Osteocyte (in vitro differentiated cells): ENCODE results near the gene NKX6-2. TPM values are rescaled to one million over a fixed set of nuclear protein-coding genes. Genes with fewer than 3 reads are reported as not detected.
A peak's percentile ranks its signal among the peaks of the same experiment; 100 is the strongest.

Experiments used
- DNase-seq: peaks from one replicate; pipeline ENCODE4 v3.0.0; 2021; ENCODE audit warnings: mixed read lengths; ENCODE audit not compliant: unreplicated experiment; ENCODE audit errors: extremely low spot score
- H3K27ac Mint-ChIP-seq: one replicate; pipeline ENCODE4 v1.8.0; 2021; ENCODE audit warnings: mild to moderate bottlenecking, mixed read lengths; ENCODE audit not compliant: unreplicated experiment
- H3K27me3 Mint-ChIP-seq: one replicate; pipeline ENCODE4 v1.8.0; 2021; ENCODE audit warnings: mixed read lengths; ENCODE audit not compliant: unreplicated experiment
- H3K36me3 Mint-ChIP-seq: one replicate; pipeline ENCODE4 v1.8.0; 2021; ENCODE audit warnings: mixed read lengths; ENCODE audit not compliant: unreplicated experiment
- H3K4me1 Mint-ChIP-seq: one replicate; pipeline ENCODE4 v1.8.0; 2021; ENCODE audit warnings: mixed read lengths; ENCODE audit not compliant: unreplicated experiment
- H3K4me3 Mint-ChIP-seq: one replicate; pipeline ENCODE4 v1.8.0; 2021; ENCODE audit warnings: mild to moderate bottlenecking, moderate library complexity, mixed read lengths; ENCODE audit not compliant: unreplicated experiment
- H3K9me3 Mint-ChIP-seq: one replicate; pipeline ENCODE4 v1.8.0; 2021; ENCODE audit warnings: mixed read lengths; ENCODE audit not compliant: unreplicated experiment
- long read RNA-seq: library from polyadenylated mRNA; unstranded; transcript quantifications from one replicate; pipeline ENCODE4 v2.0.0, GENCODE V29; 2021
- total RNA-seq: library from RNA; stranded (reverse); gene quantifications from 2 replicates; pipeline ENCODE4 v1.2.1, GENCODE V29; 2021
- TF ChIP-seq, protein P1 (sequence below): fragments of 200-600 bp; sonication (generic); IDR thresholded peaks from 2 replicates; pipeline ENCODE4 v1.5.0; 2021; ENCODE audit warnings: antibody characterized with exemption, mild to moderate bottlenecking, moderate library complexity

The NKX6-2 gene
- total RNA-seq = not detected in 2 replicates
- long read RNA-seq = 0 reads

DNA sequence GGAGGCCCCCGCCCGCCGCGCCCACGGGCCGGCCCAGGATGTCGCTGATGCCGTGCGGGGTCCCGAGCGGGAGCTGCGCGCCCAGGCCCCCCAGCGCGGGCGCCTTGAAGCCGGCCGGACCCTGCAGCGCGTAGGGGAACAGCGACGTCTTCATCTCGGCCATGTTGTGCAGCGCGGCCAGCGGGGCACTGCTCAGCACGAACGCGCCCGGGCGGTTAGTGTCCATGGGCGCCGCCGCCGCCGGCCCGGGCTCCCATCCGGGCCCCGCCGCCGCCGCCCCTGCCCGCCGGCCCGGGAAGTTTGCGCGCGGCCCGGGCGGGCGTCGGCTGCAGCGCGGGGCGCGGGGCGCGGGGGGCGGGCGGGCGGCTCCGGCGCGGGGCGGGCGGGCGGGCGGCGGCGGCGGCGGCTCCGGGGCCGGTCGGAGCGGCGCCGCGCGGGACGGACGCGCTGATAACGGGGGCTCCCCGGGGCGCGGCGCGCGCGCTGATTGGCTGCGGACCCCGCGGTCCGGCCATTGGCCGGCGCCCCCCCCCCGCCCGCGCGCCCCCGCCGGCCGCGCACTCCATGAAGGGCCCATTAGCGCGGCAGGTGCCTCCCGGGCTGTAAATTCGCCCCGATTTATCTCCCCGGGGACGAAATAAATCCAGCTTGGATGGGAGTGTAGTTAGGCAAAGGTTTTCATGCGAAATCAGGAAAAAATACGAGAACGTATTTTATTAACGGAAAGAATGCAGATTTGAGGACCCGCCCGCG is at the start of gene NKX6-2:
NKX6-2 (minus strand) TSS at position 425 of the 753 bp plus-strand sequence; CDS start at position 226, 199 bp downstream.
- Mint-ChIP-seq H3K27me3 (peaks cover 5% of the 10 kb centered on the region), H3K9me3 (no peaks in the 10 kb centered on the region), H3K36me3 (peaks cover 4% of the 10 kb centered on the region), H3K4me1 (no peaks in the 10 kb centered on the region), H3K4me3 (no peak within 1 kb of the TSS), H3K27ac (no peak within 1 kb of the TSS)
- no peak for DNase-seq
- TF ChIP-seq, protein P1, sequence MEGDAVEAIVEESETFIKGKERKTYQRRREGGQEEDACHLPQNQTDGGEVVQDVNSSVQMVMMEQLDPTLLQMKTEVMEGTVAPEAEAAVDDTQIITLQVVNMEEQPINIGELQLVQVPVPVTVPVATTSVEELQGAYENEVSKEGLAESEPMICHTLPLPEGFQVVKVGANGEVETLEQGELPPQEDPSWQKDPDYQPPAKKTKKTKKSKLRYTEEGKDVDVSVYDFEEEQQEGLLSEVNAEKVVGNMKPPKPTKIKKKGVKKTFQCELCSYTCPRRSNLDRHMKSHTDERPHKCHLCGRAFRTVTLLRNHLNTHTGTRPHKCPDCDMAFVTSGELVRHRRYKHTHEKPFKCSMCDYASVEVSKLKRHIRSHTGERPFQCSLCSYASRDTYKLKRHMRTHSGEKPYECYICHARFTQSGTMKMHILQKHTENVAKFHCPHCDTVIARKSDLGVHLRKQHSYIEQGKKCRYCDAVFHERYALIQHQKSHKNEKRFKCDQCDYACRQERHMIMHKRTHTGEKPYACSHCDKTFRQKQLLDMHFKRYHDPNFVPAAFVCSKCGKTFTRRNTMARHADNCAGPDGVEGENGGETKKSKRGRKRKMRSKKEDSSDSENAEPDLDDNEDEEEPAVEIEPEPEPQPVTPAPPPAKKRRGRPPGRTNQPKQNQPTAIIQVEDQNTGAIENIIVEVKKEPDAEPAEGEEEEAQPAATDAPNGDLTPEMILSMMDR = no peak

- no peak overlapping the region for H3K4me3 Mint-ChIP-seq
- peaks cover 23% of the 10 kb centered on the region for H3K27me3 Mint-ChIP-seq
- H3K36me3 Mint-ChIP-seq = no peaks in the 10 kb centered on the region
- TF ChIP-seq, protein P1 = no peak
- H3K9me3 Mint-ChIP-seq = no peaks in the 10 kb centered on the region
- DNase-seq = peak; percentile 85
- H3K27ac Mint-ChIP-seq = no peak overlapping the region
- no peaks in the 10 kb centered on the region for H3K4me1 Mint-ChIP-seq
These were observed 49.2 kb upstream of the NKX6-2 start for GRCh38 chr10:132834891-132835847.

- H3K27ac Mint-ChIP-seq = no peak overlapping the region
- no peaks in the 10 kb centered on the region for H3K4me1 Mint-ChIP-seq
- H3K4me3 Mint-ChIP-seq = no peak overlapping the region
- H3K27me3 Mint-ChIP-seq = peaks cover 30% of the 10 kb centered on the region
- no peak for DNase-seq
- no peaks in the 10 kb centered on the region for H3K36me3 Mint-ChIP-seq
- H3K9me3 Mint-ChIP-seq = no peaks in the 10 kb centered on the region
- TF ChIP-seq, protein P1 = no peak
These were observed 48.4 kb upstream of the NKX6-2 start for GRCh38 chr10:132834311-132834761.

DNA sequence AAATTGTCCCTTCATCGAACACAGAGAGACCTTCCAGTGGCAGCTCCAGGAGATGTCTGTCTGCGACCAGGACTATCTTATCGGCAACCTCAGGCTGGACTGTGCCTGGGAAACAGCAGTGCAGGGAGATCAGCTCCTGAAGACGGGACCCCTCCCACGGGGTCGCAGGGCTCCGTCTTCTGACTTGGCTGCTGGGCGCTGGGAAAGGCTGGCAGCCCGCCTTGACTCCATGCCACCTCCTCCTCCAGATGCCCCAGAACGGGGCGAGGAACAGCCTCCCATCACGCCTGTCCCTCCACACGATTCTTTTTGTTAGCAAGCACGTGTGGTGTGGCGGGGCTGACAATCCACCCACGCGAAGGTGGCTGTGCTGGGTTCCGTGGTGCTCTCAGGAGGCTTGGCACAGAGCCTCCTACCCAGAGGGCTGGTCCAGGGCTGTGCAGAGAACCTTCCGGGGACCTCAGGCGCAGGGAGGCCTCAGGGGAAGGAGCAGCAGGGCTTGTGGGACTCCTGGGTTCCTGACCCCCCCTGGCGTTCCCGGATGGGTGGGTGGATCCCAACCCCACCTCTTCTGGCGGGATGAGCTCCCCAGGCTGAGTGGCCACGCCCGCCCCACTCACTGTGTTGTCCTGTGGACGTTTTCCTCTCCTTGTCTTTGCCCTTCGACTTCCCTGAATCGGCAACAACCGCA is 47.6 kb upstream of the NKX6-2 start:
- TF ChIP-seq, protein P1 = no peak
- H3K36me3 Mint-ChIP-seq = no peaks in the 10 kb centered on the region
- peak; percentile 80 for DNase-seq
- H3K9me3 Mint-ChIP-seq = no peaks in the 10 kb centered on the region
- no peak overlapping the region for H3K4me3 Mint-ChIP-seq
- H3K4me1 Mint-ChIP-seq = no peaks in the 10 kb centered on the region
- H3K27me3 Mint-ChIP-seq = peaks cover 32% of the 10 kb centered on the region
- no peak overlapping the region for H3K27ac Mint-ChIP-seq
